Measurements from ENCODE around the gene UNC79.

UNC79 gene

GRCh38 chr14:93682459-93682858 lies 251.7 kb downstream of the UNC79 start:
- Histone ChIP-seq H3K9ac (no peak overlapping the region), H3K27me3 (no peaks in the 10 kb centered on the region), H3K4me3 (no peak overlapping the region), H3K4me1 (peaks cover 0 to 8% (median 4%) of the 10 kb centered on the region in 10 experiments; a peak in 5 of 20 replicates), H4K20me1 (no peaks in the 10 kb centered on the region), H3K9me3 (replicated peaks in 1 of 11) (peaks cover 0 to 4% (median 0%) of the 10 kb centered on the region in 11 experiments; a peak in 1 of 22 replicates), H3K36me3 (no peaks in the 10 kb centered on the region), H3K4me2 (no peak overlapping the region), H3K27ac (no peak overlapping the region)
- no peak for TF ChIP-seq Cebpa-rat (IDR thresholded peaks at IDR 0.05)

DNA sequence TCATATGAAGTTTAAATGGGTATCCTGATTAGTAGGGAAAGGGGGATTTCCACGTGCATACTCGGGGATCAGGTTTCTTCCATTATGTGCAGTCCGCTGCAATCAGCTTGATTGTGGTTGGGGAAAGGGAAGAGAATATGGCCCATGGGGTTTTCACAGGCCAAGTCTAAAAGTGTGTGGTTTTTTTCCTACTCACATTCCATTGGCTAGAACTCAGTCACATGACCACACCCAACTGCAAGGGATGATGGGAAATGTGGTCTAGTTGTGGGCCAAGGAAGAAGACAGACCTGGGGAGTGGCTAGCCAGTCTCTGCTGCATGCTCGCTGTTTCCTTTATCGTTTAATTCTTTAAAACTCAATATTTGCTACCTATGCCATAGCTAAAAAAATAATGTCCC lies 252.5 kb downstream of the UNC79 start:
- Histone ChIP-seq H3K27ac (no peak overlapping the region), H3K27me3 (no peaks in the 10 kb centered on the region), H3K9me3 (replicated peaks in 1 of 11) (peaks cover 0 to 4% (median 0%) of the 10 kb centered on the region in 11 experiments; a peak in 1 of 22 replicates), H3K4me1 (peaks cover 0 to 9% (median 4%) of the 10 kb centered on the region in 10 experiments; a peak in 5 of 20 replicates), H3K9ac (no peak overlapping the region), H4K20me1 (no peaks in the 10 kb centered on the region), H3K4me3 (no peak overlapping the region), H3K36me3 (no peaks in the 10 kb centered on the region), H3K4me2 (peak overlapping the region in 6 of 11 experiments; percentile 9 to 49 (median 30); a peak in 8 of 22 replicates)
- TF ChIP-seq Cebpa-rat (IDR thresholded peaks at IDR 0.05): no peak

- TF ChIP-seq Cebpa-rat (IDR thresholded peaks at IDR 0.05): no peak
- no peaks in the 10 kb centered on the region for H3K27me3 ChIP-seq
- no peaks in the 10 kb centered on the region for H4K20me1 ChIP-seq
- H3K9me3 ChIP-seq (replicated peaks in 1 of 11): peaks cover 0 to 4% (median 0%) of the 10 kb centered on the region in 11 experiments; a peak in 1 of 22 replicates
- H3K36me3 ChIP-seq: no peaks in the 10 kb centered on the region
- no peak overlapping the region for H3K27ac ChIP-seq
- no peak overlapping the region for H3K4me2 ChIP-seq
- H3K9ac ChIP-seq: no peak overlapping the region
- peaks cover 0 to 9% (median 4%) of the 10 kb centered on the region in 10 experiments; a peak in 5 of 20 replicates for H3K4me1 ChIP-seq
- H3K4me3 ChIP-seq: no peak overlapping the region
Measured at GRCh38 chr14:93685121-93685895, 254.6 kb downstream of the UNC79 start.

GRCh38 chr14:93686268-93686667 lies 255.5 kb downstream of the UNC79 start:
- Histone ChIP-seq H3K4me1 (peaks cover 0 to 9% (median 4%) of the 10 kb centered on the region in 10 experiments; a peak in 5 of 20 replicates), H3K9me3 (replicated peaks in 1 of 11) (peaks cover 0 to 4% (median 0%) of the 10 kb centered on the region in 11 experiments; a peak in 1 of 22 replicates)

DNA sequence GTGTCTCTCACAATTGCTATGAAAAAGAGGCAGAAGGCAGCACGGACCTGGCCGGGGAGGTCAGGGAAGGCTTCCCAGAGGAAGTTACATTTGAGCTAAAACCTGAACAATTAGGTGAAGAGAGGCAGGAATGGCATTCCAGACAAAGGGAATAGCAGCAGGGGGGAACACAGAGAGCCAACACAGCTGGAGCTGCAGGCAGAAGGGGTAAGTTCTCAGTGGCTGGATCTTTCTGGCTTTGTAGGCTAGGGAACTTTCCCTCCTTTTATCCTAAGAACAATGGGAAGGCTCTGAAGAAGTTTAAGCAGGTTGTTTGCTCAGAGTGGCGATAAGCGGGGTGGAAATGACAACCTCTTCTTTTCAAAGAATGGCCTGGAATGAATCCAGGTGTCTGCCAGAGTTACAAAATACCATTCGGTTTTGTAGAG lies 257.5 kb downstream of the UNC79 start:
- H3K36me3 ChIP-seq: no peaks in the 10 kb centered on the region
- H3K9ac ChIP-seq: no peak overlapping the region
- H3K27me3 ChIP-seq: no peaks in the 10 kb centered on the region
- H3K4me2 ChIP-seq: no peak overlapping the region
- peaks cover 0 to 2% (median 0%) of the 10 kb centered on the region in 11 experiments; a peak in 1 of 22 replicates for H3K9me3 ChIP-seq (replicated peaks in 1 of 11)
- H4K20me1 ChIP-seq: no peaks in the 10 kb centered on the region
- no peak overlapping the region for H3K4me3 ChIP-seq
- peaks cover 0 to 7% (median 1%) of the 10 kb centered on the region in 10 experiments; a peak in 5 of 20 replicates for H3K4me1 ChIP-seq
- no peak overlapping the region for H3K27ac ChIP-seq
- no peak for TF ChIP-seq Cebpa-rat (IDR thresholded peaks at IDR 0.05)

More at GRCh38 chr14:93686268-93686667, 255.5 kb downstream of the UNC79 start:
- no peak overlapping the region for H3K27ac ChIP-seq
- H3K4me3 ChIP-seq: no peak overlapping the region
- H3K4me2 ChIP-seq: no peak overlapping the region
- H3K9ac ChIP-seq: no peak overlapping the region
- H3K27me3 ChIP-seq: no peaks in the 10 kb centered on the region
- no peaks in the 10 kb centered on the region for H4K20me1 ChIP-seq
- TF ChIP-seq Cebpa-rat (IDR thresholded peaks at IDR 0.05): no peak
- H3K36me3 ChIP-seq: no peaks in the 10 kb centered on the region

GRCh38 chr14:93688820-93689219 lies 258.1 kb downstream of the UNC79 start:
- Histone ChIP-seq H3K9ac (no peak overlapping the region), H3K4me3 (no peak overlapping the region), H3K9me3 (replicated peaks in 1 of 11) (no peaks in the 10 kb centered on the region), H4K20me1 (no peaks in the 10 kb centered on the region), H3K27me3 (no peaks in the 10 kb centered on the region), H3K4me1 (0 out of 20 replicates have a peak, but pooled peaks cover 0 to 4% (median 0%) of the 10 kb centered on the region in 10 experiments), H3K36me3 (no peaks in the 10 kb centered on the region), H3K4me2 (no peak overlapping the region), H3K27ac (no peak overlapping the region)
- no peak for TF ChIP-seq Cebpa-rat (IDR thresholded peaks at IDR 0.05)

DNA sequence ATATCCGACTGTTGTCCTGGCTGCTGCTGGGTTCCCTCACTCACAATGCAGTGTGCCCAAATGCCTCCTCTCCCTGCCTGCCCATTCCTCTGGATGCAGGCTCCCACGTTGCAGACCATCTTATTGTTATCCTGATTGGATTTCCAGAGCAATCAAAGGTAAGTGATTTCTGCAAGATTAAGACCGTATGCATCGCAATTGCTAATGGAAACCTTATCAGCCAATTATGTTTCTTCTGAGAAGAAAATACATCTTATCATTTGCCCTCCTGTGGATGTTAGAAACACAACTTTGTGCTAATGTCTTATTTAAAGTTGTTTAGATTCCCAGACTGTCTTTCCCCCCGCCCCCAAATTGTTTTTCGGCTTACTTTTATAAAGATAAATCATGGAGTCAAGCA lies 259.4 kb downstream of the UNC79 start:
- TF ChIP-seq Cebpa-rat (IDR thresholded peaks at IDR 0.05): no peak
- no peaks in the 10 kb centered on the region for H4K20me1 ChIP-seq
- no peak overlapping the region for H3K9ac ChIP-seq
- H3K4me1 ChIP-seq: 0 out of 20 replicates have a peak, but pooled peaks cover 0 to 4% (median 0%) of the 10 kb centered on the region in 10 experiments
- no peaks in the 10 kb centered on the region for H3K27me3 ChIP-seq
- H3K36me3 ChIP-seq: no peaks in the 10 kb centered on the region
- H3K4me2 ChIP-seq: no peak overlapping the region
- H3K27ac ChIP-seq: no peak overlapping the region
- H3K9me3 ChIP-seq (replicated peaks in 1 of 11): no peaks in the 10 kb centered on the region
- no peak overlapping the region for H3K4me3 ChIP-seq

- no peak for TF ChIP-seq Cebpa-rat (IDR thresholded peaks at IDR 0.05)
- no peaks in the 10 kb centered on the region for H3K9me3 ChIP-seq (replicated peaks in 1 of 11)
- H4K20me1 ChIP-seq: no peaks in the 10 kb centered on the region
- 0 out of 20 replicates have a peak, but pooled peaks cover 0 to 4% (median 0%) of the 10 kb centered on the region in 10 experiments for H3K4me1 ChIP-seq
- H3K36me3 ChIP-seq: no peaks in the 10 kb centered on the region
- H3K4me2 ChIP-seq: no peak overlapping the region
- no peak overlapping the region for H3K9ac ChIP-seq
- H3K27me3 ChIP-seq: no peaks in the 10 kb centered on the region
- H3K4me3 ChIP-seq: no peak overlapping the region
- no peak overlapping the region for H3K27ac ChIP-seq
Measured at GRCh38 chr14:93691042-93691780, 260.5 kb downstream of the UNC79 start.

DNA sequence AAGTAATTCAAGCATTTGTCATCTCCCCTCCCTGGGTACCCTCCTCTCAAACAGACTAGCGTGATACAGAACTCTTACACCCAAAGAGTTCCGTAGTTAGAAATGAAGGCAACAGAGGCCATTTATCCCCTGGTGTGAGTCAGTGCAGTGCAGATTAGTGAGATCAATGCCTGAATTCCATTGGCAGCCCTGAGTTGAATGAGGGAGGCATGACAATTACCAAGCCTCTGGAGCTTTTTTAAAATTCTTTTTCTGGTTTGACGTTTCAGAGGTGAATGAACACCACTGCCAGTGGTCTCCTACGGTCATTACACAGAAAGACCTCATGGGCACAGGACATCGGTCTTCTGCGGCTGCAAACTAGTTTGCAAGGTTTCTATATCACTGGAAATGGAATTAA lies 263.2 kb downstream of the UNC79 start:
- H3K9ac ChIP-seq: no peak overlapping the region
- no peak for TF ChIP-seq Cebpa-rat (IDR thresholded peaks at IDR 0.05)
- no peaks in the 10 kb centered on the region for H3K4me1 ChIP-seq
- no peak overlapping the region for H3K27ac ChIP-seq
- no peaks in the 10 kb centered on the region for H3K36me3 ChIP-seq
- no peak overlapping the region for H3K4me2 ChIP-seq
- peaks cover 16 to 21% (median 17%) of the 10 kb centered on the region in 11 experiments; a peak in 21 of 22 replicates for H3K9me3 ChIP-seq (replicated peaks in 1 of 11)
- H3K4me3 ChIP-seq: no peak overlapping the region
- H3K27me3 ChIP-seq: no peaks in the 10 kb centered on the region
- H4K20me1 ChIP-seq: no peaks in the 10 kb centered on the region

All from BLaER1 treated with 17β-estradiol and CSF1 and Interleukin-3, amounts not matched to agents 10 nM and 100 nM (cell line).